GM18505 (cell line): Measurements from ENCODE around the gene KMT2B.

Experiments used
- ATAC-seq: cut with Tn5 transposase; IDR thresholded peaks from one replicate; pipeline ENCODE4 v1.9.1; 2021; ENCODE audit not compliant: unreplicated experiment
- POLR2A ChIP-seq: IDR thresholded peaks from 4 replicates; pipeline ENCODE4 v1.6.1; 2011; ENCODE audit warnings: borderline replicate concordance; ENCODE audit not compliant: insufficient read depth, insufficient read length; ENCODE audit errors: extremely low read depth

Gene KMT2B

DNA sequence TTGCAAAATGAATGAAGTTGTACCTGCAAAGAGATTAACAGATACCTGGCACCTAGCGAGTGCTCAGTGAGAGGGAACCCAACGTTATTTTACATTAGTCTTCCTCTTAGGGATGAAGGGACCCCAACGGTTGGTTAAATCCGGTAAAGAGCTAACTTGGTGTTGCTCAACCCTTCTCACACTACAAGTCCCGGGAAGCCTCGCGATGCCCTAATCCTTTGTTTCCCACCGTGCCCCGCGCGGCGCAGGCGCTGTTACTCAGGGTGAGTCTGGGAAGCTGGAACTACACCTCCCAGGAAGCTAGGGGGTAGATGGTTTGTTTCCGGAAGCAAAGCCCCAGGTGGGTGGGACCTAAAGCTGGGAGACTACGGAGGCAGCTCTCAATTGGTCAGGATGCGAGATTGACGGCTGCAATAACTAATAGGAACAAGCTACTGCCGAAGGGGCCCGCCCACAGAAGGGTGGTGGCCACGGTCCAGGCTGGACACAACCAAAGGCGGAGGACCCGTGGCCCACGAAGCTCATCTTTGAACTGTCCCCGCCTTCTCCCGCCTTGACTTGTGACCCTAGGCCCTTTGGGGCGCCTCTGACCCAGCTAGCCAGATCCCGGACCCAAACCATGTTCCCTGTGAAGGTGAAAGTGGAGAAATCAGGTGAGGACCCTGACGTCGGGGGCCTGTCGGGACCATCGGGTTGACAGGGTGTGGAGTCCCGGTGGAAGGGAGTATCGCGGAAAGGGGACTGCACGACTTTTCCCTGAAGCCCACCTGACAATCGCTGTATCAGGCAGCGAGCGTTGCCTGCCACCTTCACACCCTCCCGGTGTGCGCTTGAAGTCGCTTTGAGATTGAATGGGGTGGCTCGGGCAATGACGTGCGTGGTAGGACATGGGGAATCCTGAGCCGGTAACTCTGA, 30.6 kb downstream of the KMT2B start, which contains the start of gene LIN37:
Gene LIN37, plus strand, starts transcription at position 471 of the 915 bp plus-strand sequence. Its CDS starts 149 bp downstream, at position 620.
- peak; percentile 65 for TF ChIP-seq POLR2A
- ATAC-seq: peak; percentile 52

DNA sequence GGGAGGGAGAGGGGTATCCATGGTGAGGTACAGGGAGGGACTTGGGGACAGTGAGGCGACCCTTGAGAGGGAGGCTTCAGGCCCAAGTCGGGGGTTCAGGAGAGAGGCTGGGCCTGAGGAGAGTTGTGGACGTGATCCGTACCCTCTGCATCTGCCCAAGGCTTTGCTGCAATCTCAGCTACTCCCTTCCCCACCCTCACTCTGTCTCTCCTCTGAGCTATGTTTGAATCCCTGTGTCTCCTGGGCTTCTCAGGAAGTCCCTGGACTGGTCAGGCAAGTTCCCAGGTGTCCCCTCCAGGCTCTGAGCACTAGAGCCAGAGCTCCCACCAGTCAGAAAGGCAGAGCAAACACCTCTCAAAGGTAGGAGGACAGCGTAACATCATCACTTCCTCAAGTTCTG, 32.4 kb downstream of the KMT2B start:
- TF ChIP-seq POLR2A: no peak
- ATAC-seq: no peak

DNA sequence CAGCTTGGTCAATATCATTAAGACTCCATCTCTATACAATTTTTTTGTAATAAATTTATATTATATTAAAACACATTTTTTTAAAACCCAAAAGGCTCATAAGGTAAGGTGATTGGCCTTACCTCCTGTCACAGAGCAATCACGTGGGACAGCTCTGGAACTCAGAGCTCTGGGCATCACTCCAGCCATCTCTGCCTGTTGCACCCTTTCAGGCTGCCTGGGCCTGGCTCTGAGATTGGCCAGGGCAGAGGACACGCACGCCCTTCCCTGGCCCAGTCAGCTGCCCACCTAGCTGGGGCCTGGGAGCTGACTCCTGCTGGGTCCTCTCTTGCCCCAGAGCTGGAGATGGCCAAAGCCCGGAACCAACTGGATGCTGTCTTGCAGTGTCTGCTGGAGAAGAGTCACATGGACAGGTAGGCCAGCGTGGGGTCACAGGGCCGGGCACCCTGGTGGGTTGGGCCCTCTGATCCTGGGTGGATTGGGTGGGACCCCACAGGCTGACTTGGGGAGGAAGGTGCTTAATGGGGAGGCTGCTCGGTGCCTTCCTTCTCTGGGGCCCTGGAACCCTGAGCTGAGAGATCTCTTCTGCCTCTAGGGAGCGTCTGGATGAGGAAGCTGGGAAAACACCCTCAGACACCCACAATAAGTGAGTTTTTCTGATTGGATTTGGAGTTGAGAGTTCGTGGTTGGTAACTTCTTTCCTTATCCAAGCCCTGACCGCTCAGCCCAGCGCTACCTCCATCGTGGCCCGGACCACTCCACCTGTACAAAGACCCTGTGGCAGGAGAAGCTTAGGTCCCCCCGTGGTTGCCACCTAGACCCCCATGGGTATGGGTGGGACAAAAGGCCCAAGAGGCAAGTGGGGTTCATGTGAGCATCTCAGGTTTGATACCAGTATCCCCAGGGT, 34.3 kb downstream of the KMT2B start:
- no peak for TF ChIP-seq POLR2A
- no peak for ATAC-seq

DNA sequence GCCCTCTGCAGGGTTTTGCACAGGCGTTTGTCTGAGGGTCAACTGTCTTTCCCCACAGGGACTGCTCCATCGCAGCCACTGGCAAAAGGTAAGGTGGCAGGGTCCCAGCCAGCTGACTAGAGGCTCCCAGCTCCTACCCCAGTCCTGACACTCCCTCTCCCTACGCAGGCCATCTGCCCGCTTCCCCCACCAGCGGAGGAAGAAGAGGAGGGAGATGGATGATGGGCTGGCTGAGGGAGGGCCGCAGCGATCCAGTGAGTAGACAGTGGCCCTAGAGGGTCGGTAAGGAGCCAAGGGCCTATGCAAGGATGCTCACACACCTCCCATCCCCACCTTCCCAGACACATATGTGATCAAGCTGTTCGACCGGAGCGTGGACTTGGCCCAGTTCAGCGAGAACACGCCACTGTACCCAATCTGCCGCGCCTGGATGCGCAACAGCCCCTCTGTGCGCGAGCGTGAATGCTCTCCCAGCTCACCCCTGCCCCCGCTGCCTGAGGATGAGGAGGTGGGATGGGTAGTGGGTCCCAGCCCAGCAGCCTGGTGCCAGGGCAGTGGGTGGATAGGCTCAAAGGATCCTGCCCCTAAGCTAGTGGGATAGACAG, 35.0 kb downstream of the KMT2B start:
- no peak for ATAC-seq
- no peak for TF ChIP-seq POLR2A

DNA sequence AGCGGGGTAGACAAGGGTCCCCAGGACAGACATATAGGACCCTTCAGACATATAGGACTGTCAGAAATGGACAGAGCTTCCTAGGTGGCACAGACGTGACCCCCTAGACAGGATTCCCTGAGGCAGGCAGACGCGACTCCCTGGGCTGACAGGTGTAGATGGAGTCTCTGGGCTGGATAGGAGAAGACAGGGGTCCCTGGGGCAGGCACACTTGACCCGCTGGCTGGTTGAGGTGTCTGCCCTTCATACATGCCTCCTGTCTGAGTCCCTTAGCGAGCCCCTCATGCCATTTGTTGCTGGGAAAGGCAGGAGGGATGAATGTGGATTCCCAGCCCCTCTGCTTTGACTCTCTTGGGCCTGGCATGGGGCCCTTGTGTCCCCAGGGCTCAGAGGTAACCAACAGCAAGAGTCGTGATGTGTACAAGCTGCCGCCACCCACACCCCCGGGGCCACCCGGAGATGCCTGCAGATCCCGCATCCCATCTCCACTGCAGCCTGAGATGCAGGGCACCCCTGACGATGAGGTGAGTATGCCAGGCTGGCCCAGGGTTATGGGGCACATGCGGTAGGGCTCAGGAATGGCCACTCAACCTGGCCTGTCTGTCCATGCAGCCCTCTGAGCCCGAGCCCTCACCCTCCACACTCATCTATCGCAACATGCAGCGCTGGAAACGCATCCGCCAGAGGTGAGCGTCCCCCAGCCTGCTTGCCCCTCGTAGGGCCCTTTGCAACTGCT, 36.0 kb downstream of the KMT2B start:
- no peak for ATAC-seq

DNA sequence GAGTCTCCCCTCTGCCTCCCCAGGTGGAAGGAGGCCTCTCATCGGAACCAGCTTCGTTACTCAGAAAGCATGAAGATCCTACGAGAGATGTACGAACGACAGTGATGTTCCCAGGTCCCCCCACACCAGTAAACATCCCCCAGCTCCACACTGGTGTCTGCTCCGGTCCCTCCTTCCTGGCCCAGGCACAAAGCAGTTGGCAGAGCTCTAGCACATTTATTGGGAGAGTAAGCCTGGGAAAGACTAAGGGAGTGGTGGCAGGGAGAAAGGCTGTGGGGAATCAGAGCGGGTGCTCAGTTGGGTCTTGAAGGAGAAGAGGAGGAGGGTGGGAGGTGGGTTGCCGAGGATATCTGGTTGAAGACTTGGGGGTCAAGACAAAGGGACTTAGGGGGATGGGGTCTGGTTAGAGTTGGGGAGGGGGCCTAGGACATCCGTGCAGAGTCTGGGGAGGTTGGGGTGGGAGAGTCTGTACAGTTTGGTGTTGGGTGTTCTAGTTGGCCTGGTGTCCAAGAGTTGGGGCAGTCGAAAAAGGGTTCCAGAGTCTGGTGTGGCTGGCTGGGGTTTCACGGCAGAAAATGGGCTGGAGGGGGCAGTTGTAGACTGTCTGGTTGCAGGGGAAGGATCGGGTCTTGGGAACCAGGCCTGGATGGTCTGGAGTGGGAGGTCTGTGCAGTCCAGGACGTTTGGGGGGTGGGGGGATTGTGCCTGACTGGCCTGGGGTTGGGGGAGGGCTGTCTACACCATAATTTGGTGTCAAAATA, 36.7 kb downstream of the KMT2B start:
- ATAC-seq: no peak
- TF ChIP-seq POLR2A: no peak

More for the DNA sequence above, 36.0 kb downstream of the KMT2B start:
- TF ChIP-seq POLR2A: no peak

DNA sequence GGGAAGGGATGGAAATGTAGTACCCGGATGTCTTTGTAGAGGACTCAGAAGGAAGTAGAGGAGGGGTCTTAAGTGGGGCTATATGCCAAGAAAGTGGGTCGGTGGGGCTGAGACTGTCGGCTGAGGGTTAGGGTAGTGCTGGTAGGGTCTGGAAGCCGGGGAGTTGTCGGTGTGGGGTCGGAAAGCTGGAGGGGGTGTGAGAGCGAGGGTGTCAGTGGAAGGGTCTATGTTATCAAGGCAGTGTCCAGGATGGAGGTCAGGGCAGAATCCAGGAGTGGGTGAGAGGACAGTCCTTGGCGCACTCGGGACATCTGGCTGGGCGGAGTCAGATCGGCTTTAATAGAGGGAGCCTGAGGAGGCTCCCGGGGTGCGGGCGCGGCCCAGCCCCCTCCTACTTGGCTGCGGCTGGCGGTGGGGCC, 37.3 kb downstream of the KMT2B start:
- TF ChIP-seq POLR2A: no peak
- no peak for ATAC-seq

DNA sequence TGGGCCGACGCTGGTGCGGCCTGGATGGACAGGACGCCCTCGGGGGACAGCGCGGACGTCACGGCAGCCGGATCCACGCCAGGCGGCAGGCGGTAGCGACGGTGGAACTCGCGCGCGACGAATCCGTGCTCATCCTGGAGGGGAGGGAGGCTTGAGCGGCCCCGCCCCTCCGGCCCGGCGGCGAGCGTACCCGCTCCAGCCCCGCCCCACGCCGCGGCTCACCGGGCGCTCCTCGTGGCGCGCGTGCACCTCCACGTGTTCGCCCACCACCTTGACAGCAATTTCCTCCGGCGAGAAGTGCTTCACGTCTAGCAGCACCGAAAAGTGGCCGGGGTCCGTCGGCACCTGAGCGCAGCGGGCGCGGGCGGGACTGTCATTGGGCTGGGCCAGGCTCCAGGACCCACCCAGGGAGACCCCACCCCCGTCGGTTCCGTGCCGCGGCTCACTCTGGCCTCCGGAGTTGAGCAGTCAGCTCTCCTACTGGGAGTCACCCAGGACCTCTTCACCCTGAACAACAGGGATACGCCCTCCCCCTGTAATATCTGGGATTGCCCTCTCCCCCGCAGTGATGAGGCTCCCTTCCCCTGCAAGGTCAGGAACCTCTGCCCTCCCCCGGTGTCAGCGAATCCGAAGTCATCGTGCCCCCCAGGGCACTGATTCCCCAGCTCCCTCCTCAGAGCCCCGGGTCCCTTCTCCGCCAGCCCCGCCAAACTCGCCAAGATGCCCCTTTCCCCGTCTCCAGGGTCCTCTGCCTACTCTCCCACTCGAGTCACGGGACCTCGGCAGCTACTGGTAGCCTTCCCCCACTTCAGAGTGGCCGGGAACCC, 38.0 kb downstream of the KMT2B start:
- no peak for ATAC-seq
- TF ChIP-seq POLR2A: no peak

DNA sequence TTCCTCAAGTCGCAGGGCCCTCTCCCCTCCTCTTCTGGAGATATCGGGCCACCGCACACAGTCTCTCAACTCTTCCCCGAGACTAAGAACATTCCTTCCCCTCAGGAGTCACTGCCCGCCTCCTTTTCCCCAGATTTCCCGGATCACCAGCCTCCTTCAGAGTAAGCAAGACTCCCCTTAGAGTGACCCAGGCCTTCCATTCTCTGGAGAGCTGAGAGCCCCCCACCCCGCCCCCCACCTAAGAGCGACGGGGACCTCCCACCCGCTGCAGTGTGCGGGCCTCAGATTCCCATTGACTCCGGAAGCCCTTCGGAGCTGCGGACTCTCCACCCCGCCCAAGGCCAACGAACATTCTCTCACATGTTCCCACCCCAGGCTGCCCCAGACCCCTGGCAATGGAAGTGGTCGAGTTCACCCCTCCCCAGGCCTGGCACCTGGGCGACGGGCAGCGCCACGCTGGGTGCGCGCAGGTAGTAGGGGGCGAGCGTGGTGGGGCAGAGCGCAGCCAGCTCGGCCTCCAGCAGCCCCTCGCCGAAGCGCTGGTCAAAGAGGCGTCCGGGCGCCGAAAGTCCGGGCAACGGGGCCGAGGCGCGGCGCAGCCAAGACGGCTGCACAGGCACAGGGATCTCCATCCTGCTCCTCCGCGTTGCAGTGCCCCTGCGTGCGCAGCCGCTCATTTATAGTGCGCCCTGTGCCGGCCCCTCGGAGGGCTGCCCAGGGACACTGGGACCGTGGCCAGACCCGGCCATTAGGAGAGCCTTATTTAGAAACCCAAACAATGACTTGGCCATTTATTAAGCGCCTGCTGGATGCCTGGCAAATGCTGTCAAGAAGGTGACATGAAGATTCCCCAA, 38.8 kb downstream of the KMT2B start, which contains the start of gene HSPB6:
Gene HSPB6, minus strand, starts transcription at position 653 of the 854 bp plus-strand sequence. Its CDS starts 21 bp downstream, at position 632.
- TF ChIP-seq POLR2A: no peak
- no peak for ATAC-seq

DNA sequence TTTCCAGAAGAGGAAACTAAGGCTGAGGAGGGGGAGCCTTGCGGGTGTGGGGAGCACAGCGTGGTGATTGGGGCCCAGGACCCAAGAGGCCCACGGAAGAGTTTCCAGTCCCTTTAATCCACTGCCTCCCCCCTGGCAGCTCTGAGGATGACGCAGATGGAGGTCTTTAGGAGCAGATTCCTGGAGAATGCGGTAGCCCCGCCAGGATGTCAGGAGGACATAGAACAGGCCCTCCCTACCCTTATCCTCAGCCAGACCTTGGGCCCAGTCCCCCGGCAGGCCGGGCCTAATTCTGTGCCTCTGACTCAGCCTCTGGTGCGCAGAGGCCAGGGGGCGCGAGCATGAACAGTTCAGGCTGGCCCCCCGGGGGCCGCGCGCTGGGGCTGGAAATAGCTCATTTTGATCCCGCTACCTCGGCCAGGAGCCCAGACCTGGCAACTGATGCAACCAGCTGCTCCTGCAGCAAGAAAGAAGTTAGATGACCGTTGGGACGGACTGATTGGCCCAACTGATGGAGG, 39.5 kb downstream of the KMT2B start:
- TF ChIP-seq POLR2A: no peak
- no peak for ATAC-seq
